ENCODE measurements around the gene SYT6.

DNA sequence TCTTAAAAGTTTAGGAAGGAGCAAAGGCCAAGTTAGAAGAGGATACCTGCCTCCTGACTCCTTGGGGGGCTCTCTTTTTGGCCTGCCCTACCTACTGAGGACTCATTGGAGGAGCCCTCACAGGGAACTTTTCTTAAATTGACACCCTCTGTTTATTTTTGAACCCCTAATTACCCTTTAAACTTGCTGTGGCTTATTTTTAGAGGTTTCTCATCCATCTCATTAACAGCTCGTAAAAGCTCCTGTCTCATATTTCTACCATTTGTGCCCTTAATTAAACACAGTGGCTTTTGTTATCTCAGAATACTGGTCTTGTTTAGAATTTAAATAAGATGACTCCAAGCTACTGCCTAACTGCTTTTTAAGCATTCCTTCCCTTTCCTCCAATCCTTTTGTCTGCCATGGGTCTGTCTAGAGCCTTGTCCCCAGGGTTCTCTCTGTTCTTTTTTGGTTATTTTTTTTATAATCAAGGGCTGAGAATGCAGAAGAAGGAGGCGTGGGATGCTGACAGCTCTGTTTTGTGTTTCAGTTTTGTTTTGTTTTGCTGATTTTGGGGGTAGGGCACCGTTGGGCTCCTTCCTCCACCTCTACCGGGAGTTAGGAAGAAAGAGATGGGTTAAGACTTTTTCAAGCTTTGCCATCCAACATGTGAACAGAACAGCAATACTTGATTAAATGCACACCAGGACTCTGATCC lies 78.0 kb downstream of the SYT6 start:
- no peak for TF ChIP-seq CTCF (IDR thresholded peaks at IDR 0.05)
- TF ChIP-seq POLR2AphosphoS5 (IDR thresholded peaks at IDR 0.05): no peak
- TF ChIP-seq POLR2A (IDR thresholded peaks at IDR 0.05): no peak
- no peak for TF ChIP-seq EP300 (IDR thresholded peaks at IDR 0.05)
